ENCODE results near the gene TMEM253.

Gene TMEM253

DNA sequence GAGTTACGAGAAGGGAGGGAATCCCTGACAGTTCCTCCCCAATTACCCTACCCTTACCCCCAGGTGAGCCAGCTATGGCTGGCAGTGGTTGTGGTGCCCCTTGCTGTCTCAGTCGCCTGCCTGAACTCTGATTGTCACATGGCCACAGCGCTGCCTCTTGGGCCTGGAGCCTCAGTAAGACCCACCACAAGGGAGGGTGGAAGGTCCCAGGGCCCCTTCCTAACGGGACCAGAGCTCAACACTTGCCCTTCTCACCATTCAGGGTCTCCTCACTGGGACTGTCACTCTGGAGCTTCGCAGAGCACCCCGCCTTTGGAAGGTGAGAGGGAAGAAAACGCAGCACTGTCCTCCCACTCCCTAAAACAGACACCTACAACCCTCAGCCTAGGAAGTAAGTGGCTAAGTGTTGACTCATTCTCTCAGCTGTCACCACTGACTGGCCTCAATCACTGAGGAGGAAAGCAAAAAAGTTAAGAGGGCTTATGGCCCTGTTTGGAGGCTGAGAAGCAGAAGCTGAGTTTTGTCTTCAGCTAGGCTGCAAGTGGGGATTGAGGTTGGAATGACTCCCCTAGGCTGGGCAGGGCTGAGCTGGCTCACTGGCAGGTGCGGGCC is 1.0 kb downstream of the TMEM253 start:
- no peak for TF ChIP-seq CTCF (IDR thresholded peaks at IDR 0.05; ENCODE audit: borderline replicate concordance, insufficient read depth, low read depth, low read length)
- no peak overlapping the region for H3K4me3 ChIP-seq (ENCODE audit: low read depth, low read length)

- no peak for TF ChIP-seq CTCF (IDR thresholded peaks at IDR 0.05; ENCODE audit: borderline replicate concordance, insufficient read depth, low read depth, low read length)
- H3K4me3 ChIP-seq (ENCODE audit: low read depth, low read length) = peak overlapping the region; percentile 81
These were observed 1.9 kb downstream of the TMEM253 start for GRCh38 chr14:21102521-21103410.

DNA sequence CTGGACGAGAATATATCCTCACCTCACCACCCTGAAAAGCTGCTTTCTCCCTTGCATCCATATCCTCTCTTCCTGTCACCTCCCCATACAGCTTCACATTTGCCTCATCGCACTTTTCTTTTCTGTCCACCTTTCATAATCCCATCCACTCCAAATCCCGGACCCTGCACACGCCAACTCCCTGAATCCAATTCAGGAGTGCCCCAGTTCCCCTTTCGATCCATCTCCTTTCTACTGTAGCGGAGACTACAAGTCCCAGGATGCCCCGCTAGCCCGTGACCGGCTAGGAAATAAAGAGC is 2.5 kb downstream of the TMEM253 start:
- H3K4me3 ChIP-seq (ENCODE audit: low read depth, low read length) = peak overlapping the region; percentile 81
- TF ChIP-seq CTCF (IDR thresholded peaks at IDR 0.05; ENCODE audit: borderline replicate concordance, insufficient read depth, low read depth, low read length) = no peak

DNA sequence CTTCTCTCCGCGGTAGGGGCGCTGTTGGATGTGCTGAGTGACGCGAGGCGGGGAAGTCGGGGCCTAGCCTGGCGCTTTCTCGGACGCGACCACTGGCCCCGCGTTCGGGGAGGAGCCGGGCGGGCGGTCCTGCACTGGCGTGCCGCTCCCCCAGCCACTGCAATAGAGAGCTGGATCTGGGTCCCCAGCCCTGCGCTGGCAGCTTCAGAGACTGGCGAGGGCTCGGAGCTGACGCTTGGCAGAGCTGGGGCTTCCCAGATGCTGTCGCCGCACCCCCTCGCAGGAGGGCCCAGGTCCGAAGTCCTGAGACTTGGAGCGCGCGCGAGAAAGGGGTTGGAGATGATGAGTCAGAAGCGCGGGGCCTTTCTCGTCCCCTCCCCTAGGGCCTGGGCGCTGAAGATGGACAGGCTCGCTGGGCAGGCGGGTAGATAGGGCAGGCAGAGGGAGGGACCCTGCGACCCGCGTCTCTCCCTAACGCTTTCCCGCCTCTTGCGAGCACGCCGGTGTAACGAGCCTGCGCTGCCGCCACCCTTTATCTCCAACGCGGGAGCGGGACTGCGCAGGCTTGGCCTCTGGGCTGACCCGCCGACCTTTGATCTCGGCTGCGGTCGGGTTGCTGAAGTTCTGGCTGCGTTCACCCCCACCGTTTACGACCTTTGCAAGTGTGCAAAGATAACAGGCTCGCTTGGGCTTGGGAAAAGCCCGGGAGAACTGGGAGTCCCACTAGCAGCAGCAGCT is 3.0 kb downstream of the TMEM253 start:
- peak; percentile 85 for TF ChIP-seq CTCF (IDR thresholded peaks at IDR 0.05; ENCODE audit: borderline replicate concordance, insufficient read depth, low read depth, low read length)

DNA sequence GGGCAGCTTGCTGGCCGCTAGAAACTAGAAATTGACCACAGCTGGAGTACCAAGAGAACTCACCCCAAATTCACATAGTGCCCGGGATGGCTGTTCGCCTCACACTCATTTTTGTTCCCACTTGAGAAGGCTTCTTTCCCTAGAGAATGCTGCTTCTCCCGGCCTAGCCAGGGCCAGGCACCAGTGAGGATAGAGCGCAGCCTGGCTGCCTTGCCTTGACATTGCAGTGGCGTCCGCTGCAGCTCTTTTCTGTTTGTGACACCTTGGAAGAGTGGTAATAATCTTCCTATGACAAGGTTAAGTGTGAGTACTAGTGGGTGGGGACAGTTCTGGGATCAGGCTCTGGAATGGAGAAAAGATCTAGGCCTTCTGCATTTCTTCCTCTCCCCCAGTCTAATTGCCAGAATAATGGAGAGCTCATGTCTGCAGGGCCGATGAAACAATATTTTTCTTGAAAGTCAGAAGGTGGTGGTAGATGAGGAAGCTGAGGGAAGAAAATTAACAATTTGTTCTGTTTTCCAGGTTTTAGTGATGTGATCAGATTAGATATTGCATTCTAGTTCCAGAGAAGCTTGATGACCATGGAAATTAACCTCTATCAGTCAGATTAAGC is 3.7 kb downstream of the TMEM253 start:
- peak overlapping the region; percentile 81 for H3K4me3 ChIP-seq (ENCODE audit: low read depth, low read length)
- peak; percentile 94 for TF ChIP-seq CTCF (IDR thresholded peaks at IDR 0.05; ENCODE audit: borderline replicate concordance, insufficient read depth, low read depth, low read length)

More for the DNA sequence above, 3.0 kb downstream of the TMEM253 start:
- peak overlapping the region; percentile 81 for H3K4me3 ChIP-seq (ENCODE audit: low read depth, low read length)

- H3K4me3 ChIP-seq (ENCODE audit: low read depth, low read length) = no peak overlapping the region
- TF ChIP-seq CTCF (IDR thresholded peaks at IDR 0.05; ENCODE audit: borderline replicate concordance, insufficient read depth, low read depth, low read length) = no peak
These were observed 4.2 kb downstream of the TMEM253 start for GRCh38 chr14:21105095-21105494.

Data from GM12875 (cell line).